ENCODE measurements around the gene FUCA2. TPM values are rescaled to one million over a fixed set of nuclear protein-coding genes. Genes with fewer than 3 reads are reported as not detected.

Gene FUCA2
- total RNA-seq, 1 experiment from 2014 or later, result 48.5 TPM

DNA sequence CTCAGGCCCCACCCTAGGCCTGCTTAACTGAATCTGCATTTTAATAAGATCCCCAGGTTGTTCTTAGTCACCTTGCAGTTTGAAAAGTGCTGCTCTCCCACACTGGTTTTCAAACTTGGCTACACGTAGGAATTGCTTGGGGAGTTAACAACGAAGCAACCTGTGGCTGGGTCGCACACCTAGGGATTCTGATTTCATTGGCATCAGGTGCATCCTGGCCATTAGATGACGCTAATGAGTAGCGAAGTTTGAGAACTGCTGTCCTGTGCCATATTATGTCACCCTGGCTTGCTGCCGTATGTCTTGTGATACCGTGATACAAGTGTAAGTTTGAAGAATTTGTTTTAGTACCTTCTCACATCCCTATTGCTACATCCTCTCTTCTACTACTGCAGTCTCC lies 28.2 kb upstream of the FUCA2 start (continued):
- no peak for TF ChIP-seq ESRRA (CRISPR knock-in tag; IDR thresholded peaks at IDR 0.05; ENCODE audit: borderline replicate concordance)
- TF ChIP-seq, protein P1, sequence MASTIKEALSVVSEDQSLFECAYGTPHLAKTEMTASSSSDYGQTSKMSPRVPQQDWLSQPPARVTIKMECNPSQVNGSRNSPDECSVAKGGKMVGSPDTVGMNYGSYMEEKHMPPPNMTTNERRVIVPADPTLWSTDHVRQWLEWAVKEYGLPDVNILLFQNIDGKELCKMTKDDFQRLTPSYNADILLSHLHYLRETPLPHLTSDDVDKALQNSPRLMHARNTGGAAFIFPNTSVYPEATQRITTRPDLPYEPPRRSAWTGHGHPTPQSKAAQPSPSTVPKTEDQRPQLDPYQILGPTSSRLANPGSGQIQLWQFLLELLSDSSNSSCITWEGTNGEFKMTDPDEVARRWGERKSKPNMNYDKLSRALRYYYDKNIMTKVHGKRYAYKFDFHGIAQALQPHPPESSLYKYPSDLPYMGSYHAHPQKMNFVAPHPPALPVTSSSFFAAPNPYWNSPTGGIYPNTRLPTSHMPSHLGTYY (CRISPR knock-in tag; IDR thresholded peaks at IDR 0.05), result no peak
- no peak for TF ChIP-seq ZNF138 (CRISPR knock-in tag; conservative IDR thresholded peaks at IDR 0.05)
- no peak for TF ChIP-seq ZNF671 (CRISPR knock-in tag; IDR thresholded peaks at IDR 0.05)

DNA sequence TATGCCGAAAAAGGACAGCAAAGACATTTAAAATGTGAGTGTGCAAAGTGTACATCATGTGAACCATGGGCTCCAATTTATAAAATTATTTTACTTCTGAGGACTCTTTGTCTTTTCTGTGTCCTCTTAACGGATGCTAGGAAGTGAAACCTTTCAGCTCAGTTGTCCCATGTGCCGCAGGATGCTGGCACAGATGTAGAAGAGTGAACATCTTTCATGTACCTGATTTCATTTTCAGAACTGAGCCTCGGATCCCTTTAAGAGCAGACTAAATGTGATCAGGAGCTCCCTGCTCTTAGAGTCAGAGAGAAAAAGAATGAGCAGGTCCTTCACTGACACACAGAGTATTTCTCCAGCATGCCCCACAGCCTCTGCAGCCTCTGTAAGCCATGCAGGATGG lies 27.6 kb upstream of the FUCA2 start:
- Mint-ChIP-seq H3K4me3 (no peak overlapping the region), H3K27me3 (ENCODE audit: low read depth) (peaks cover 44% of the 10 kb centered on the region), H3K9me3 (no peaks in the 10 kb centered on the region), H3K27ac (no peak overlapping the region), H3K36me3 (no peaks in the 10 kb centered on the region), H3K4me1 (peaks cover 34% of the 10 kb centered on the region)
- TF ChIP-seq, protein P2, sequence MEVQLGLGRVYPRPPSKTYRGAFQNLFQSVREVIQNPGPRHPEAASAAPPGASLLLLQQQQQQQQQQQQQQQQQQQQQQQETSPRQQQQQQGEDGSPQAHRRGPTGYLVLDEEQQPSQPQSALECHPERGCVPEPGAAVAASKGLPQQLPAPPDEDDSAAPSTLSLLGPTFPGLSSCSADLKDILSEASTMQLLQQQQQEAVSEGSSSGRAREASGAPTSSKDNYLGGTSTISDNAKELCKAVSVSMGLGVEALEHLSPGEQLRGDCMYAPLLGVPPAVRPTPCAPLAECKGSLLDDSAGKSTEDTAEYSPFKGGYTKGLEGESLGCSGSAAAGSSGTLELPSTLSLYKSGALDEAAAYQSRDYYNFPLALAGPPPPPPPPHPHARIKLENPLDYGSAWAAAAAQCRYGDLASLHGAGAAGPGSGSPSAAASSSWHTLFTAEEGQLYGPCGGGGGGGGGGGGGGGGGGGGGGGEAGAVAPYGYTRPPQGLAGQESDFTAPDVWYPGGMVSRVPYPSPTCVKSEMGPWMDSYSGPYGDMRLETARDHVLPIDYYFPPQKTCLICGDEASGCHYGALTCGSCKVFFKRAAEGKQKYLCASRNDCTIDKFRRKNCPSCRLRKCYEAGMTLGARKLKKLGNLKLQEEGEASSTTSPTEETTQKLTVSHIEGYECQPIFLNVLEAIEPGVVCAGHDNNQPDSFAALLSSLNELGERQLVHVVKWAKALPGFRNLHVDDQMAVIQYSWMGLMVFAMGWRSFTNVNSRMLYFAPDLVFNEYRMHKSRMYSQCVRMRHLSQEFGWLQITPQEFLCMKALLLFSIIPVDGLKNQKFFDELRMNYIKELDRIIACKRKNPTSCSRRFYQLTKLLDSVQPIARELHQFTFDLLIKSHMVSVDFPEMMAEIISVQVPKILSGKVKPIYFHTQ (CRISPR knock-in tag; IDR thresholded peaks at IDR 0.05), result no peak
- TF ChIP-seq, protein P3, sequence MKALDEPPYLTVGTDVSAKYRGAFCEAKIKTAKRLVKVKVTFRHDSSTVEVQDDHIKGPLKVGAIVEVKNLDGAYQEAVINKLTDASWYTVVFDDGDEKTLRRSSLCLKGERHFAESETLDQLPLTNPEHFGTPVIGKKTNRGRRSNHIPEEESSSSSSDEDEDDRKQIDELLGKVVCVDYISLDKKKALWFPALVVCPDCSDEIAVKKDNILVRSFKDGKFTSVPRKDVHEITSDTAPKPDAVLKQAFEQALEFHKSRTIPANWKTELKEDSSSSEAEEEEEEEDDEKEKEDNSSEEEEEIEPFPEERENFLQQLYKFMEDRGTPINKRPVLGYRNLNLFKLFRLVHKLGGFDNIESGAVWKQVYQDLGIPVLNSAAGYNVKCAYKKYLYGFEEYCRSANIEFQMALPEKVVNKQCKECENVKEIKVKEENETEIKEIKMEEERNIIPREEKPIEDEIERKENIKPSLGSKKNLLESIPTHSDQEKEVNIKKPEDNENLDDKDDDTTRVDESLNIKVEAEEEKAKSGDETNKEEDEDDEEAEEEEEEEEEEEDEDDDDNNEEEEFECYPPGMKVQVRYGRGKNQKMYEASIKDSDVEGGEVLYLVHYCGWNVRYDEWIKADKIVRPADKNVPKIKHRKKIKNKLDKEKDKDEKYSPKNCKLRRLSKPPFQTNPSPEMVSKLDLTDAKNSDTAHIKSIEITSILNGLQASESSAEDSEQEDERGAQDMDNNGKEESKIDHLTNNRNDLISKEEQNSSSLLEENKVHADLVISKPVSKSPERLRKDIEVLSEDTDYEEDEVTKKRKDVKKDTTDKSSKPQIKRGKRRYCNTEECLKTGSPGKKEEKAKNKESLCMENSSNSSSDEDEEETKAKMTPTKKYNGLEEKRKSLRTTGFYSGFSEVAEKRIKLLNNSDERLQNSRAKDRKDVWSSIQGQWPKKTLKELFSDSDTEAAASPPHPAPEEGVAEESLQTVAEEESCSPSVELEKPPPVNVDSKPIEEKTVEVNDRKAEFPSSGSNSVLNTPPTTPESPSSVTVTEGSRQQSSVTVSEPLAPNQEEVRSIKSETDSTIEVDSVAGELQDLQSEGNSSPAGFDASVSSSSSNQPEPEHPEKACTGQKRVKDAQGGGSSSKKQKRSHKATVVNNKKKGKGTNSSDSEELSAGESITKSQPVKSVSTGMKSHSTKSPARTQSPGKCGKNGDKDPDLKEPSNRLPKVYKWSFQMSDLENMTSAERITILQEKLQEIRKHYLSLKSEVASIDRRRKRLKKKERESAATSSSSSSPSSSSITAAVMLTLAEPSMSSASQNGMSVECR (CRISPR knock-in tag; IDR thresholded peaks at IDR 0.05; ENCODE audit: borderline replicate concordance), result no peak
- CTCF ChIA-PET, result interaction anchor here (0.8 kb wide), 1 partner anchor 37 kb away, joined by 3 read pairs; no protein-coding TSS in a partner anchor
- POLR2A ChIA-PET, result no interaction called here
- DNase-seq (ENCODE audit: low spot score) (no peak), ATAC-seq (no peak)

DNA sequence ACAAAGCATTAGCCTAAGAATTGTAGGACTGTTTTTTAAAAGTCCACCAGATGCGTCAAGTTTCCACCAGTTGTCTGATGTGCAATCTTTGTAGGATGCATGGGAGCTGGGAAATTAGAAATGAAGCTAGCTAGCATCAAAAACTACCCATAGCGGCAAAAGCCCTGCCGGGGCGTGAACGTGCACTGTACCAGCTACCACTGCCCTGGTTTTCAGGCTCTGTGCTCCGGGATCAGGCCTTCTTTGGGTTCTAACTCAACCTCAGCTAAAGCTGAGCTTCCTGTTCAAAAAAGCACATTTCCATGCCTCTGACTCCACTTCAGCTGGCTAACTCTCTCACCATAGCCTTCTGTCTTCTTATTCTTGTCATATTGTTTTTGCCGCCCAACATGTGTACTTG lies 26.9 kb upstream of the FUCA2 start:
- no peak for ATAC-seq
- Mint-ChIP-seq H3K9me3 (no peaks in the 10 kb centered on the region), H3K36me3 (no peaks in the 10 kb centered on the region), H3K4me3 (peak overlapping the region; percentile 70), H3K27ac (no peak overlapping the region), H3K4me1 (peaks cover 31% of the 10 kb centered on the region), H3K27me3 (ENCODE audit: low read depth) (peaks cover 44% of the 10 kb centered on the region)
- CTCF ChIA-PET, result interaction anchor here (3.3 kb wide), 1 partner anchor 26 kb away, joined by 22 read pairs; no protein-coding TSS in a partner anchor
- POLR2A ChIA-PET, result no interaction called here
- no peak for DNase-seq (ENCODE audit: low spot score)
- TF ChIP-seq, protein P4, sequence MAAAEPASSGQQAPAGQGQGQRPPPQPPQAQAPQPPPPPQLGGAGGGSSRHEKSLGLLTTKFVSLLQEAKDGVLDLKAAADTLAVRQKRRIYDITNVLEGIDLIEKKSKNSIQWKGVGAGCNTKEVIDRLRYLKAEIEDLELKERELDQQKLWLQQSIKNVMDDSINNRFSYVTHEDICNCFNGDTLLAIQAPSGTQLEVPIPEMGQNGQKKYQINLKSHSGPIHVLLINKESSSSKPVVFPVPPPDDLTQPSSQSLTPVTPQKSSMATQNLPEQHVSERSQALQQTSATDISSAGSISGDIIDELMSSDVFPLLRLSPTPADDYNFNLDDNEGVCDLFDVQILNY (CRISPR knock-in tag; IDR thresholded peaks at IDR 0.05), result no peak
- TF ChIP-seq, protein P5, sequence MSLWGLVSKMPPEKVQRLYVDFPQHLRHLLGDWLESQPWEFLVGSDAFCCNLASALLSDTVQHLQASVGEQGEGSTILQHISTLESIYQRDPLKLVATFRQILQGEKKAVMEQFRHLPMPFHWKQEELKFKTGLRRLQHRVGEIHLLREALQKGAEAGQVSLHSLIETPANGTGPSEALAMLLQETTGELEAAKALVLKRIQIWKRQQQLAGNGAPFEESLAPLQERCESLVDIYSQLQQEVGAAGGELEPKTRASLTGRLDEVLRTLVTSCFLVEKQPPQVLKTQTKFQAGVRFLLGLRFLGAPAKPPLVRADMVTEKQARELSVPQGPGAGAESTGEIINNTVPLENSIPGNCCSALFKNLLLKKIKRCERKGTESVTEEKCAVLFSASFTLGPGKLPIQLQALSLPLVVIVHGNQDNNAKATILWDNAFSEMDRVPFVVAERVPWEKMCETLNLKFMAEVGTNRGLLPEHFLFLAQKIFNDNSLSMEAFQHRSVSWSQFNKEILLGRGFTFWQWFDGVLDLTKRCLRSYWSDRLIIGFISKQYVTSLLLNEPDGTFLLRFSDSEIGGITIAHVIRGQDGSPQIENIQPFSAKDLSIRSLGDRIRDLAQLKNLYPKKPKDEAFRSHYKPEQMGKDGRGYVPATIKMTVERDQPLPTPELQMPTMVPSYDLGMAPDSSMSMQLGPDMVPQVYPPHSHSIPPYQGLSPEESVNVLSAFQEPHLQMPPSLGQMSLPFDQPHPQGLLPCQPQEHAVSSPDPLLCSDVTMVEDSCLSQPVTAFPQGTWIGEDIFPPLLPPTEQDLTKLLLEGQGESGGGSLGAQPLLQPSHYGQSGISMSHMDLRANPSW (CRISPR knock-in tag; conservative IDR thresholded peaks at IDR 0.05; ENCODE audit: low read depth), result no peak
- TF ChIP-seq, protein P6, sequence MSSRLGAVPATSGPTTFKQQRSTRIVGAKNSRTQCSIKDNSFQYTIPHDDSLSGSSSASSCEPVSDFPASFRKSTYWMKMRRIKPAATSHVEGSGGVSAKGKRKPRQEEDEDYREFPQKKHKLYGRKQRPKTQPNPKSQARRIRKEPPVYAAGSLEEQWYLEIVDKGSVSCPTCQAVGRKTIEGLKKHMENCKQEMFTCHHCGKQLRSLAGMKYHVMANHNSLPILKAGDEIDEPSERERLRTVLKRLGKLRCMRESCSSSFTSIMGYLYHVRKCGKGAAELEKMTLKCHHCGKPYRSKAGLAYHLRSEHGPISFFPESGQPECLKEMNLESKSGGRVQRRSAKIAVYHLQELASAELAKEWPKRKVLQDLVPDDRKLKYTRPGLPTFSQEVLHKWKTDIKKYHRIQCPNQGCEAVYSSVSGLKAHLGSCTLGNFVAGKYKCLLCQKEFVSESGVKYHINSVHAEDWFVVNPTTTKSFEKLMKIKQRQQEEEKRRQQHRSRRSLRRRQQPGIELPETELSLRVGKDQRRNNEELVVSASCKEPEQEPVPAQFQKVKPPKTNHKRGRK (CRISPR knock-in tag; IDR thresholded peaks at IDR 0.05; ENCODE audit: borderline replicate concordance), result no peak
- TF ChIP-seq TP53 (CRISPR knock-in tag; IDR thresholded peaks at IDR 0.05) (no peak), MYBL2 (CRISPR knock-in tag; IDR thresholded peaks at IDR 0.05) (no peak), NFATC4 (CRISPR knock-in tag; IDR thresholded peaks at IDR 0.05) (no peak), SOX15 (CRISPR knock-in tag; IDR thresholded peaks at IDR 0.05) (no peak), ZNF671 (CRISPR knock-in tag; IDR thresholded peaks at IDR 0.05) (no peak), ZNF423 (CRISPR knock-in tag; IDR thresholded peaks at IDR 0.05) (no peak)
- TF ChIP-seq, protein P7, sequence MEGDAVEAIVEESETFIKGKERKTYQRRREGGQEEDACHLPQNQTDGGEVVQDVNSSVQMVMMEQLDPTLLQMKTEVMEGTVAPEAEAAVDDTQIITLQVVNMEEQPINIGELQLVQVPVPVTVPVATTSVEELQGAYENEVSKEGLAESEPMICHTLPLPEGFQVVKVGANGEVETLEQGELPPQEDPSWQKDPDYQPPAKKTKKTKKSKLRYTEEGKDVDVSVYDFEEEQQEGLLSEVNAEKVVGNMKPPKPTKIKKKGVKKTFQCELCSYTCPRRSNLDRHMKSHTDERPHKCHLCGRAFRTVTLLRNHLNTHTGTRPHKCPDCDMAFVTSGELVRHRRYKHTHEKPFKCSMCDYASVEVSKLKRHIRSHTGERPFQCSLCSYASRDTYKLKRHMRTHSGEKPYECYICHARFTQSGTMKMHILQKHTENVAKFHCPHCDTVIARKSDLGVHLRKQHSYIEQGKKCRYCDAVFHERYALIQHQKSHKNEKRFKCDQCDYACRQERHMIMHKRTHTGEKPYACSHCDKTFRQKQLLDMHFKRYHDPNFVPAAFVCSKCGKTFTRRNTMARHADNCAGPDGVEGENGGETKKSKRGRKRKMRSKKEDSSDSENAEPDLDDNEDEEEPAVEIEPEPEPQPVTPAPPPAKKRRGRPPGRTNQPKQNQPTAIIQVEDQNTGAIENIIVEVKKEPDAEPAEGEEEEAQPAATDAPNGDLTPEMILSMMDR (IDR thresholded peaks at IDR 0.05), result no peak

All from WTC11 (cell line).